HepG2 (cell line): ENCODE results near the gene CA6. TPM values are rescaled to one million over a fixed set of nuclear protein-coding genes. Genes with fewer than 3 reads are reported as not detected.
A peak's percentile ranks its signal among the peaks of the same experiment; 100 is the strongest.

Experiments
- ATF5 ChIP-seq: sonication (generic); formaldehyde crosslinking; IDR thresholded peaks from 2 replicates; pipeline ENCODE4 v1.4.0; 2020; ENCODE audit warnings: mild to moderate bottlenecking, low read depth, missing genetic modification reagents
- ATM ChIP-seq: fragments of 450-650 bp; IDR thresholded peaks from 2 replicates; pipeline ENCODE4 v1.7.1; 2017; ENCODE audit warnings: mild to moderate bottlenecking, borderline replicate concordance
- BRF2 ChIP-seq: sonication (generic); formaldehyde crosslinking; IDR thresholded peaks from 2 replicates; pipeline ENCODE4 v1.8.1; 2022; ENCODE audit warnings: mild to moderate bottlenecking, missing genetic modification reagents
- CENPT ChIP-seq: sonication (generic); formaldehyde crosslinking; IDR thresholded peaks from 2 replicates; pipeline ENCODE4 v1.8.0; 2022; ENCODE audit warnings: low read depth, mild to moderate bottlenecking, moderate library complexity, missing genetic modification reagents
- ERF ChIP-seq: IDR thresholded peaks from 2 replicates; pipeline ENCODE4 v1.6.1; 2018; ENCODE audit warnings: missing biosample characterization, missing genetic modification reagents
- HNF4A ChIP-seq: sonication (generic); formaldehyde crosslinking; IDR thresholded peaks from 2 replicates; pipeline ENCODE4 v1.4.0; 2020; ENCODE audit warnings: missing genetic modification reagents
- JARID2 ChIP-seq: sonication (generic); formaldehyde crosslinking; IDR thresholded peaks from 2 replicates; pipeline ENCODE4 v1.8.1; 2023; ENCODE audit warnings: missing genetic modification reagents, inconsistent platforms; ENCODE audit not compliant: insufficient replicate concordance
- MATR3 ChIP-seq: sonication (generic); formaldehyde crosslinking; IDR thresholded peaks from 2 replicates; pipeline ENCODE4 v1.4.0; 2020; ENCODE audit warnings: missing genetic modification reagents
- NR2F6 ChIP-seq, 2 experiments: IDR thresholded peaks; 2 replicates each; pipeline ENCODE4 v1.6.1; 2016; ENCODE audit warnings: antibody characterized with exemption in 1 of 2, mild to moderate bottlenecking in 1 of 2
- PRPF4 ChIP-seq: fragments of 200-400 bp; formaldehyde crosslinking; IDR thresholded peaks from 2 replicates; pipeline ENCODE4 v1.6.1; 2016; ENCODE audit warnings: low read length, low read depth; ENCODE audit not compliant: poor library complexity, severe bottlenecking
- SIX4 ChIP-seq: sonication (generic); formaldehyde crosslinking; IDR thresholded peaks from 2 replicates; pipeline ENCODE4 v1.4.0; 2020; ENCODE audit warnings: missing genetic modification reagents
- SKI ChIP-seq: fragments of 450-650 bp; IDR thresholded peaks from one replicate; pipeline ENCODE4 v1.6.1; 2018; ENCODE audit warnings: mild to moderate bottlenecking; ENCODE audit not compliant: partially characterized antibody
- TAF1 ChIP-seq: sonication (generic); formaldehyde crosslinking; IDR thresholded peaks from 2 replicates; pipeline ENCODE4 v1.4.0; 2020; ENCODE audit warnings: missing genetic modification reagents
- TCF7 ChIP-seq: sonication (generic); IDR thresholded peaks from 2 replicates; pipeline ENCODE4 v1.6.1; 2016; ENCODE audit warnings: antibody characterized with exemption, low read depth
- XRCC5 ChIP-seq: fragments of 200-400 bp; formaldehyde crosslinking; optimal IDR thresholded peaks from 2 replicates; pipeline ENCODE3; 2017; ENCODE audit warnings: mild to moderate bottlenecking, low read length
- ZFP91 ChIP-seq: sonication (generic); formaldehyde crosslinking; IDR thresholded peaks from 2 replicates; pipeline ENCODE4 v1.9.0; 2022; ENCODE audit warnings: missing genetic modification reagents, mild to moderate bottlenecking, borderline replicate concordance
- ZMAT3 ChIP-seq: sonication (generic); formaldehyde crosslinking; conservative IDR thresholded peaks from 2 replicates; pipeline ENCODE4 v1.7.0; 2021; ENCODE audit warnings: missing genetic modification reagents
- ZNF224 ChIP-seq: sonication (generic); formaldehyde crosslinking; IDR thresholded peaks from 2 replicates; pipeline ENCODE4 v1.5.0; 2020; ENCODE audit warnings: mild to moderate bottlenecking, missing genetic modification reagents
- ZNF296 ChIP-seq: sonication (generic); formaldehyde crosslinking; conservative IDR thresholded peaks from 2 replicates; pipeline ENCODE4 v1.5.0; 2020; ENCODE audit warnings: mild to moderate bottlenecking, missing genetic modification reagents
- ZNF317 ChIP-seq: sonication (generic); formaldehyde crosslinking; IDR thresholded peaks from 2 replicates; pipeline ENCODE4 v1.5.0; 2020; ENCODE audit warnings: mild to moderate bottlenecking, missing genetic modification reagents
- ZNF383 ChIP-seq: sonication (generic); formaldehyde crosslinking; IDR thresholded peaks from 2 replicates; pipeline ENCODE4 v1.4.0; 2020; ENCODE audit warnings: missing genetic modification reagents, mild to moderate bottlenecking, borderline replicate concordance
- ZNF746 ChIP-seq: sonication (generic); formaldehyde crosslinking; IDR thresholded peaks from 2 replicates; pipeline ENCODE4 v1.8.0; 2022; ENCODE audit warnings: mild to moderate bottlenecking, missing genetic modification reagents
- ZNF788 ChIP-seq: sonication (generic); formaldehyde crosslinking; IDR thresholded peaks from 2 replicates; pipeline ENCODE4 v1.5.0; 2020; ENCODE audit warnings: mild to moderate bottlenecking, missing genetic modification reagents, borderline replicate concordance
- ZNF792 ChIP-seq: IDR thresholded peaks from 2 replicates; pipeline ENCODE4 v1.6.1; 2016
- polyA plus RNA-seq, 8 experiments: library from polyadenylated mRNA; depleted of rRNA in 3 of 8; stranded (reverse) in 7 of 8; unstranded in 1 of 8; fragments of >200 nt; fragmentation: Illumina TruSeq in 4 of 8; extraction: Trizol in 4 of 8; gene quantifications; 2 replicates each; pipeline versions ENCODE4 v1.2.1 to v1.2.3, GENCODE V29; 2011 to 2016; ENCODE audit warnings: low read depth in 4 of 8, missing spikeins in 1 of 8, mixed read lengths in 1 of 8; ENCODE audit not compliant: insufficient read depth in 1 of 8
- total RNA-seq, 5 experiments: library from RNA; depleted of rRNA; stranded (reverse); fragments of >200 nt; fragmentation: Illumina TruSeq; extraction: Trizol; gene quantifications; 2 replicates each; pipeline ENCODE4 v1.2.3, GENCODE V29; 2016; ENCODE audit warnings: low read depth in 1 of 5
- TF ChIP-seq, protein P1 (sequence below): IDR thresholded peaks from 2 replicates; pipeline ENCODE4 v1.4.0; 2020; ENCODE audit warnings: mild to moderate bottlenecking, missing genetic modification reagents

The CA6 gene
- total and polyA plus RNA-seq, 2 of the 13 experiments (the other 11 are each of a cell fraction or from before 2014, with no cell fraction given): not detected

DNA sequence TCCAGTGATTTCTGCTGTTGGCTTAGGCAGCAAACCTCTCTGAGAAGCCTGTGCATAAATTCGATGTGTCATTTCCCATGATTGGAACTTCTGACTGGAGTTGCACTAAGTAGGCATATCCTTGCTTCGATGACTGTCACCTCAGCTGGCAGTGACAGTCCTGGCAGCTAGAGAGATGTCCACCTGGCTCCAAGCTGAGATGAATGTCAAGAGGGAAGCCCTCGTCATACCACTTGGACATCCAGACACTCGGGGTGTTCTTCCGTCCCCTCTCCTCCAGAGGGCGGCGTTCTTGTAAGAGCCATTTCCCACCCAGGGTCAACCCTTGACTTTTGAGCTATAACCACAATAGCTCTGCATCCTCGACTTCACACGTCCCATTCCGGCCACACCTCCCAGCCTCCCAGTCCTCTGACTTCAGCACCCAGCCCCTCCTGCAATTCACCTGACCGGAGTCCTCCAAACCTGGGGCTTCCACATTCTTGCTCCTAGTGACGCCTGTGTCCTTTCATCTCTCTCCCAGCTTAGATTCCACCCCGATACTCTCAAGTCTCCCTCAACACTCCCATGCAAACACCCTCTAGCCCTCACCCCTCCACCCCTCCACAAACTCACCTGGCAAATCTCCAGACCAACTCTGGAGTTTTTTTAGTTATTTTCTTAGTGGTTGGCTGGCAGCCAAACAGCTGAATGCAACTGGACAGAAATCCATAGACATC is 17.3 kb downstream of the CA6 start (continued):
- TF ChIP-seq XRCC5 (peak; percentile 32), ZNF296 (CRISPR knock-in tag) (no peak), ZNF746 (CRISPR knock-in tag) (no peak), PRPF4 (no peak), ZNF224 (CRISPR knock-in tag) (no peak), SIX4 (CRISPR knock-in tag) (no peak), ZNF788 (0 out of 2 replicates have a peak, but pooled peaks have one; percentile 24), HNF4A (no peak), JARID2 (CRISPR knock-in tag) (no peak), ATM (no peak), TCF7 (no peak), TAF1 (CRISPR knock-in tag) (no peak), ATF5 (CRISPR knock-in tag) (no peak), ZFP91 (CRISPR knock-in tag) (no peak), ERF (0 out of 2 replicates have a peak, but pooled peaks have one; percentile 38), BRF2 (CRISPR knock-in tag) (no peak), ZNF317 (CRISPR knock-in tag) (no peak), ZNF383 (CRISPR knock-in tag) (no peak), SKI (no peak), ZMAT3 (CRISPR knock-in tag) (no peak), NR2F6 (IDR thresholded peaks at IDR 0.05) (no peak), NR2F6 (CRISPR knock-in tag; IDR thresholded peaks at IDR 0.05) (peak; percentile 38; the same call in 1 of the 2 replicates), CENPT (no peak), MATR3 (CRISPR knock-in tag) (no peak), ZNF792 (CRISPR knock-in tag) (no peak)
- TF ChIP-seq, protein P1, sequence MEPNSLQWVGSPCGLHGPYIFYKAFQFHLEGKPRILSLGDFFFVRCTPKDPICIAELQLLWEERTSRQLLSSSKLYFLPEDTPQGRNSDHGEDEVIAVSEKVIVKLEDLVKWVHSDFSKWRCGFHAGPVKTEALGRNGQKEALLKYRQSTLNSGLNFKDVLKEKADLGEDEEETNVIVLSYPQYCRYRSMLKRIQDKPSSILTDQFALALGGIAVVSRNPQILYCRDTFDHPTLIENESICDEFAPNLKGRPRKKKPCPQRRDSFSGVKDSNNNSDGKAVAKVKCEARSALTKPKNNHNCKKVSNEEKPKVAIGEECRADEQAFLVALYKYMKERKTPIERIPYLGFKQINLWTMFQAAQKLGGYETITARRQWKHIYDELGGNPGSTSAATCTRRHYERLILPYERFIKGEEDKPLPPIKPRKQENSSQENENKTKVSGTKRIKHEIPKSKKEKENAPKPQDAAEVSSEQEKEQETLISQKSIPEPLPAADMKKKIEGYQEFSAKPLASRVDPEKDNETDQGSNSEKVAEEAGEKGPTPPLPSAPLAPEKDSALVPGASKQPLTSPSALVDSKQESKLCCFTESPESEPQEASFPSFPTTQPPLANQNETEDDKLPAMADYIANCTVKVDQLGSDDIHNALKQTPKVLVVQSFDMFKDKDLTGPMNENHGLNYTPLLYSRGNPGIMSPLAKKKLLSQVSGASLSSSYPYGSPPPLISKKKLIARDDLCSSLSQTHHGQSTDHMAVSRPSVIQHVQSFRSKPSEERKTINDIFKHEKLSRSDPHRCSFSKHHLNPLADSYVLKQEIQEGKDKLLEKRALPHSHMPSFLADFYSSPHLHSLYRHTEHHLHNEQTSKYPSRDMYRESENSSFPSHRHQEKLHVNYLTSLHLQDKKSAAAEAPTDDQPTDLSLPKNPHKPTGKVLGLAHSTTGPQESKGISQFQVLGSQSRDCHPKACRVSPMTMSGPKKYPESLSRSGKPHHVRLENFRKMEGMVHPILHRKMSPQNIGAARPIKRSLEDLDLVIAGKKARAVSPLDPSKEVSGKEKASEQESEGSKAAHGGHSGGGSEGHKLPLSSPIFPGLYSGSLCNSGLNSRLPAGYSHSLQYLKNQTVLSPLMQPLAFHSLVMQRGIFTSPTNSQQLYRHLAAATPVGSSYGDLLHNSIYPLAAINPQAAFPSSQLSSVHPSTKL (CRISPR knock-in tag): peak; percentile 42; the same call in 1 of the 2 replicates
